Astrocyte (in vitro differentiated cells and primary cell): ENCODE data around the gene AHDC1. TPM values are rescaled to one million over a fixed set of nuclear protein-coding genes. Genes with fewer than 3 reads are reported as not detected.

Source experiments
- DNase-seq: peaks from one replicate; pipeline ENCODE4 v3.0.0-alpha.2; 2010; ENCODE audit warnings: low read depth
- FAIRE-seq: peaks from 2 replicates; lab custom pipeline; 2011; peaks lifted over from hg19 to GRCh38; lab: Jason Lieb, UNC
- H2AFZ ChIP-seq: 2 replicates; pipeline ENCODE4 v1.6.0; 2012; ENCODE audit warnings: low read depth, low read length, inconsistent platforms
- H3K27ac ChIP-seq: 2 replicates; pipeline ENCODE4 v1.5.1; 2011; ENCODE audit warnings: low read depth, low read length, inconsistent platforms
- H3K27me3 ChIP-seq: 2 replicates; pipeline ENCODE4 v1.6.0; 2011; ENCODE audit warnings: low read length, inconsistent platforms; ENCODE audit not compliant: insufficient read depth
- H3K36me3 ChIP-seq: 2 replicates; pipeline ENCODE4 v1.5.1; 2011; ENCODE audit warnings: low read length, inconsistent platforms; ENCODE audit not compliant: insufficient read depth
- H3K4me1 ChIP-seq: 2 replicates; pipeline ENCODE4 v1.5.1; 2011; ENCODE audit warnings: low read length, inconsistent platforms; ENCODE audit not compliant: insufficient read depth
- H3K4me2 ChIP-seq: 2 replicates; pipeline ENCODE4 v1.6.0; 2012; ENCODE audit warnings: low read length, inconsistent platforms
- H3K4me3 ChIP-seq: 2 replicates; pipeline ENCODE4 v1.5.1; 2011; ENCODE audit warnings: low read depth, mild to moderate bottlenecking, low read length, inconsistent platforms; ENCODE audit not compliant: insufficient read depth
- H3K79me2 ChIP-seq: 2 replicates; pipeline ENCODE4 v1.6.0; 2012; ENCODE audit warnings: mild to moderate bottlenecking, low read length, inconsistent platforms; ENCODE audit not compliant: insufficient read depth
- H3K9ac ChIP-seq: 2 replicates; pipeline ENCODE4 v1.6.0; 2012; ENCODE audit warnings: mild to moderate bottlenecking, low read length, inconsistent platforms
- H3K9me3 ChIP-seq: 2 replicates; pipeline ENCODE4 v1.5.1; 2012; ENCODE audit warnings: low read depth, mild to moderate bottlenecking, low read length, inconsistent platforms; ENCODE audit not compliant: insufficient read depth
- H4K20me1 ChIP-seq: 2 replicates; pipeline ENCODE4 v1.6.0; 2012; ENCODE audit warnings: low read length, inconsistent platforms; ENCODE audit not compliant: insufficient read depth
- H3K27ac Mint-ChIP-seq: one replicate; pipeline ENCODE4 v1.8.0; 2021; ENCODE audit warnings: mild to moderate bottlenecking, mixed read lengths; ENCODE audit not compliant: unreplicated experiment
- H3K27me3 Mint-ChIP-seq: one replicate; pipeline ENCODE4 v1.8.0; 2021; ENCODE audit warnings: low read depth, mixed read lengths; ENCODE audit not compliant: unreplicated experiment
- H3K36me3 Mint-ChIP-seq: one replicate; pipeline ENCODE4 v1.8.0; 2021; ENCODE audit warnings: low read depth, mixed read lengths; ENCODE audit not compliant: unreplicated experiment
- H3K4me1 Mint-ChIP-seq: one replicate; pipeline ENCODE4 v1.8.0; 2021; ENCODE audit warnings: low read depth, mixed read lengths; ENCODE audit not compliant: unreplicated experiment
- H3K4me3 Mint-ChIP-seq: one replicate; pipeline ENCODE4 v1.8.0; 2021; ENCODE audit warnings: mild to moderate bottlenecking, moderate library complexity, mixed read lengths; ENCODE audit not compliant: unreplicated experiment
- H3K9me3 Mint-ChIP-seq: one replicate; pipeline ENCODE4 v1.8.0; 2021; ENCODE audit warnings: mild to moderate bottlenecking, mixed read lengths; ENCODE audit not compliant: unreplicated experiment
- CTCF ChIP-seq: IDR thresholded peaks from 2 replicates; pipeline ENCODE4 v1.5.1; 2011; ENCODE audit warnings: low read depth, mild to moderate bottlenecking, inconsistent platforms, low read length, moderate library complexity; ENCODE audit not compliant: insufficient read depth
- EZH2 ChIP-seq: IDR thresholded peaks from 2 replicates; pipeline ENCODE4 v1.6.1; 2012; ENCODE audit warnings: mild to moderate bottlenecking, low read length, inconsistent platforms; ENCODE audit not compliant: insufficient read depth
- total RNA-seq: library from RNA; stranded (reverse); gene quantifications from 2 replicates; pipeline ENCODE4 v1.2.1, GENCODE V29; 2021

The AHDC1 gene
- total RNA-seq, 1 donor from 2014 or later: 75.7 TPM

- Histone ChIP-seq H3K4me3 (no peak overlapping the region), H3K27me3 (no peaks in the 10 kb centered on the region), H3K79me2 (peaks cover 82% of the 10 kb centered on the region), H3K4me2 (no peak overlapping the region), H2AFZ (no peak overlapping the region), H4K20me1 (peaks cover 96% of the 10 kb centered on the region), H3K4me1 (peaks cover 20% of the 10 kb centered on the region), H3K27ac (no peak overlapping the region), H3K36me3 (peaks cover 4% of the 10 kb centered on the region), H3K9ac (no peak overlapping the region), H3K9me3 (no peaks in the 10 kb centered on the region)
- no peak overlapping the region for H3K27ac Mint-ChIP-seq
- peaks cover 18% of the 10 kb centered on the region for H3K36me3 Mint-ChIP-seq
- no peaks in the 10 kb centered on the region for H3K9me3 Mint-ChIP-seq
- TF ChIP-seq CTCF: no peak
- TF ChIP-seq EZH2: no peak
- DNase-seq (no peak), FAIRE-seq (no peak)
- H3K4me3 Mint-ChIP-seq: no peak overlapping the region
- H3K27me3 Mint-ChIP-seq: no peaks in the 10 kb centered on the region
- peaks cover 33% of the 10 kb centered on the region for H3K4me1 Mint-ChIP-seq
These were observed 18.3 kb downstream of the AHDC1 start for GRCh38 chr1:27585684-27586083.

GRCh38 chr1:27584453-27584852 lies 19.5 kb downstream of the AHDC1 start:
- H3K4me1 ChIP-seq: peaks cover 8% of the 10 kb centered on the region
- Mint-ChIP-seq H3K27ac (peak overlapping the region; percentile 67), H3K4me3 (no peak overlapping the region), H3K4me1 (peaks cover 37% of the 10 kb centered on the region), H3K27me3 (no peaks in the 10 kb centered on the region), H3K9me3 (no peaks in the 10 kb centered on the region), H3K36me3 (peaks cover 22% of the 10 kb centered on the region)
- FAIRE-seq (no peak), DNase-seq (no peak)
- H3K27ac ChIP-seq: no peak overlapping the region
- H3K27me3 ChIP-seq: no peaks in the 10 kb centered on the region
- no peaks in the 10 kb centered on the region for H3K9me3 ChIP-seq
- no peak for TF ChIP-seq EZH2
- TF ChIP-seq CTCF: no peak
- no peak overlapping the region for H3K9ac ChIP-seq
- H3K36me3 ChIP-seq: peaks cover 2% of the 10 kb centered on the region
- H4K20me1 ChIP-seq: peaks cover 96% of the 10 kb centered on the region
- H3K79me2 ChIP-seq: peaks cover 89% of the 10 kb centered on the region
- no peak overlapping the region for H2AFZ ChIP-seq
- no peak overlapping the region for H3K4me2 ChIP-seq
- no peak overlapping the region for H3K4me3 ChIP-seq

GRCh38 chr1:27583479-27583878 lies 20.5 kb downstream of the AHDC1 start:
- Mint-ChIP-seq H3K27me3 (no peaks in the 10 kb centered on the region), H3K9me3 (no peaks in the 10 kb centered on the region), H3K4me1 (peaks cover 43% of the 10 kb centered on the region), H3K27ac (peak overlapping the region; percentile 44), H3K4me3 (peak overlapping the region; percentile 50), H3K36me3 (peaks cover 22% of the 10 kb centered on the region)
- Histone ChIP-seq H3K4me1 (no peaks in the 10 kb centered on the region), H3K79me2 (peaks cover 87% of the 10 kb centered on the region), H3K9me3 (no peaks in the 10 kb centered on the region), H3K36me3 (no peaks in the 10 kb centered on the region), H3K27me3 (no peaks in the 10 kb centered on the region), H2AFZ (no peak overlapping the region), H3K27ac (no peak overlapping the region), H3K4me3 (no peak overlapping the region), H4K20me1 (peaks cover 93% of the 10 kb centered on the region), H3K4me2 (no peak overlapping the region), H3K9ac (no peak overlapping the region)
- FAIRE-seq: no peak
- no peak for DNase-seq
- TF ChIP-seq CTCF (no peak), EZH2 (no peak)
